GM12872 (cell line): ENCODE measurements around the gene CSF3R.

Experiments used
- CTCF ChIP-seq: IDR thresholded peaks from 3 replicates; pipeline ENCODE4 v1.5.1; 2011; ENCODE audit warnings: low read depth, mild to moderate bottlenecking, low read length, moderate library complexity; ENCODE audit not compliant: insufficient read depth

Gene CSF3R

GRCh38 chr1:36497207-36497606 lies 14.5 kb upstream of the CSF3R start:
- TF ChIP-seq CTCF = no peak

GRCh38 chr1:36494971-36495370 lies 12.3 kb upstream of the CSF3R start:
- TF ChIP-seq CTCF = no peak

GRCh38 chr1:36493524-36493923 lies 10.8 kb upstream of the CSF3R start:
- TF ChIP-seq CTCF = no peak

- no peak for TF ChIP-seq CTCF
Observed at GRCh38 chr1:36492491-36492890, 9.8 kb upstream of the CSF3R start.

- TF ChIP-seq CTCF = no peak
Observed at GRCh38 chr1:36487906-36488305, 5.2 kb upstream of the CSF3R start.

- TF ChIP-seq CTCF = no peak
Observed at GRCh38 chr1:36486439-36487335, 4.0 kb upstream of the CSF3R start.

- TF ChIP-seq CTCF = no peak
Observed at GRCh38 chr1:36486093-36486438, 3.4 kb upstream of the CSF3R start.
